Transverse colon (tissue), 3 donors: Measurements from ENCODE around the gene TEC.

Experiments used
- POLR2A ChIP-seq: fragments of 450-650 bp; IDR thresholded peaks from one replicate; pipeline ENCODE4 v1.6.1; 2016; ENCODE audit warnings: antibody characterized with exemption, mild to moderate bottlenecking, moderate library complexity
- TF ChIP-seq, protein P1 (sequence below), 5 experiments: fragments of 200-600 bp in 3 of 5; fragments of 450-650 bp in 2 of 5; sonication (generic) in 3 of 5; IDR thresholded peaks; 1 replicate in 2 of 5; 2 replicates in 3 of 5; pipeline ENCODE4 v1.5.1; 2016 to 2017; ENCODE audit warnings: antibody characterized with exemption in 5 of 5, inconsistent platforms in 3 of 5, mild to moderate bottlenecking in 2 of 5, moderate library complexity in 1 of 5

DNA sequence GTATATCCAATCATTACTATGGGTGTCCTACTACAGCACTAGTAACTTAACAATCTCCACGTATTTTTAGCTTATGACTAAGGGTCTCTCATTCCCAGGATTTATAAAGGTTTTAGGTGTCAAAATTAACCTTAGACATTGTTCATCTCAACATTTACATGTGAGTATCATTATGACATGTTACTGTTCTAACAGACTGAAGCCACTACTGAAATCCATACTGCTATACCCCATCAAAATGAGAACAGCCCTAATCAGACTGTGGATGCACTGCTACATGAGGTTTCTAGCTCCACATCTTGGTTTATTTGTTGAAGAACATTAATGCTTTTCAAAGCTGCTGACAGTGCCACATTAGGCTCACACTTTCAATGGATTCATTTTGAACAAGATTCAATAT lies 100.0 kb downstream of the TEC start:
- TF ChIP-seq, protein P1, sequence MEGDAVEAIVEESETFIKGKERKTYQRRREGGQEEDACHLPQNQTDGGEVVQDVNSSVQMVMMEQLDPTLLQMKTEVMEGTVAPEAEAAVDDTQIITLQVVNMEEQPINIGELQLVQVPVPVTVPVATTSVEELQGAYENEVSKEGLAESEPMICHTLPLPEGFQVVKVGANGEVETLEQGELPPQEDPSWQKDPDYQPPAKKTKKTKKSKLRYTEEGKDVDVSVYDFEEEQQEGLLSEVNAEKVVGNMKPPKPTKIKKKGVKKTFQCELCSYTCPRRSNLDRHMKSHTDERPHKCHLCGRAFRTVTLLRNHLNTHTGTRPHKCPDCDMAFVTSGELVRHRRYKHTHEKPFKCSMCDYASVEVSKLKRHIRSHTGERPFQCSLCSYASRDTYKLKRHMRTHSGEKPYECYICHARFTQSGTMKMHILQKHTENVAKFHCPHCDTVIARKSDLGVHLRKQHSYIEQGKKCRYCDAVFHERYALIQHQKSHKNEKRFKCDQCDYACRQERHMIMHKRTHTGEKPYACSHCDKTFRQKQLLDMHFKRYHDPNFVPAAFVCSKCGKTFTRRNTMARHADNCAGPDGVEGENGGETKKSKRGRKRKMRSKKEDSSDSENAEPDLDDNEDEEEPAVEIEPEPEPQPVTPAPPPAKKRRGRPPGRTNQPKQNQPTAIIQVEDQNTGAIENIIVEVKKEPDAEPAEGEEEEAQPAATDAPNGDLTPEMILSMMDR (IDR thresholded peaks at IDR 0.05): no peak
- no peak for TF ChIP-seq POLR2A
